Panc1 (cell line): ENCODE measurements around the gene TSEN15. TPM values are rescaled to one million over a fixed set of nuclear protein-coding genes. Genes with fewer than 3 reads are reported as not detected.

Experiments
- ATAC-seq: fragments of 200-7000 bp; cut with Tn5 transposase; 2 replicates; pipeline ENCODE4 v1.9.1; 2020; ENCODE audit warnings: mild to moderate bottlenecking, moderate library complexity
- BruUV-seq: library from RNA; stranded (reverse); fragments of 400-500 nt; replicated peaks from 2 replicates; lab custom pipeline; 2021; lab: Mats Ljungman, UMichigan
- CTCF ChIA-PET: fragments of 300-600 bp; sonication (Branson Sonifier 250); formaldehyde crosslinking; loops from one replicate; lab custom pipeline; 2022; ENCODE audit warnings: antibody characterized with exemption; lab: Charles Lee
- POLR2A ChIA-PET: fragments of 300-600 bp; sonication (Branson Sonifier 250); formaldehyde crosslinking; loops from one replicate; lab custom pipeline; 2022; ENCODE audit warnings: antibody characterized with exemption; lab: Charles Lee
- DNase-seq: peaks from one replicate; pipeline ENCODE4 v3.0.0-alpha.2; 2010; ENCODE audit warnings: low read depth, low spot score
- H3K27ac ChIP-seq: 2 replicates; pipeline ENCODE4 v1.5.1; 2011; ENCODE audit warnings: mild to moderate bottlenecking, low read length, inconsistent platforms
- H3K27me3 ChIP-seq: fragments of 200-500 bp; sonication (Bioruptor generic); 2 replicates; pipeline ENCODE4 v1.6.0; 2014; ENCODE audit warnings: low read length, inconsistent platforms; ENCODE audit not compliant: control insufficient read depth, insufficient read depth
- H3K36me3 ChIP-seq: fragments of 200-500 bp; sonication (Bioruptor generic); 2 replicates; pipeline ENCODE4 v1.5.1; 2014; ENCODE audit warnings: inconsistent platforms, mild to moderate bottlenecking, low read length, moderate library complexity; ENCODE audit not compliant: control insufficient read depth, insufficient read depth
- H3K4me1 ChIP-seq: 2 replicates; pipeline ENCODE4 v1.5.1; 2011; ENCODE audit warnings: inconsistent platforms, mild to moderate bottlenecking, low read length, moderate library complexity; ENCODE audit not compliant: control insufficient read depth, insufficient read depth
- H3K4me3 ChIP-seq, 2 experiments: 2 replicates each; pipeline ENCODE4 v1.5.1; 2011 to 2012; ENCODE audit warnings: low read depth in 2 of 2, low read length in 2 of 2, mild to moderate bottlenecking in 2 of 2, inconsistent platforms in 1 of 2, moderate library complexity in 1 of 2
- H3K9me3 ChIP-seq: fragments of 200-500 bp; sonication (Bioruptor generic); 2 replicates; pipeline ENCODE4 v1.5.1; 2014; ENCODE audit warnings: low read depth, mild to moderate bottlenecking, inconsistent platforms, low read length, moderate library complexity; ENCODE audit not compliant: control insufficient read depth, insufficient read depth
- CTCF ChIP-seq: fragments of 450-650 bp; IDR thresholded peaks from 2 replicates; pipeline ENCODE4 v1.5.1; 2017; ENCODE audit warnings: mild to moderate bottlenecking
- POLR2AphosphoS5 ChIP-seq: IDR thresholded peaks from 2 replicates; pipeline ENCODE4 v1.6.1; 2012; ENCODE audit warnings: mild to moderate bottlenecking, low read depth, low read length, moderate library complexity
- REST ChIP-seq, 2 experiments: IDR thresholded peaks; 2 replicates each; pipeline ENCODE4 v1.6.1; 2011 to 2012; ENCODE audit warnings: low read depth in 2 of 2, control low read depth in 1 of 2, low read length in 1 of 2, mild to moderate bottlenecking in 1 of 2, moderate library complexity in 1 of 2; ENCODE audit not compliant: insufficient read depth in 1 of 2
- SIN3A ChIP-seq: IDR thresholded peaks from 2 replicates; pipeline ENCODE4 v1.6.1; 2012; ENCODE audit warnings: low read depth, mild to moderate bottlenecking, low read length, moderate library complexity, borderline replicate concordance; ENCODE audit not compliant: insufficient read depth
- TCF7L2 ChIP-seq: IDR thresholded peaks from 2 replicates; pipeline ENCODE4 v1.6.1; 2011; ENCODE audit warnings: mild to moderate bottlenecking, low read depth, low read length, inconsistent platforms
- in situ Hi-C: cut with HindIII; loops from 2 replicates; pipeline ENCODE4 v1.10.0; 2016; ENCODE audit warnings: low sequenced_read_pairs, low pct_unique_long_range_greater_than_20kb
- intact Hi-C: fragments of 100-400 bp; cut with micrococcal nuclease; formaldehyde crosslinking; loops from one replicate; pipeline ENCODE4 v1.10.0; 2022; ENCODE audit not compliant: unreplicated experiment
- total RNA-seq: library from RNA; stranded (reverse); gene quantifications from one replicate; pipeline ENCODE4 v1.2.1, GENCODE V29; 2021; ENCODE audit not compliant: unreplicated experiment

Gene TSEN15
- total RNA-seq, 1 experiment from 2014 or later = 31.4 TPM

GRCh38 chr1:184085667-184086066 is 34.1 kb downstream of the TSEN15 start:
- BruUV-seq = no TSS peak
- no peak for TF ChIP-seq POLR2AphosphoS5
- TF ChIP-seq TCF7L2 = no peak
- TF ChIP-seq CTCF = no peak
- no peak for TF ChIP-seq SIN3A
- TF ChIP-seq REST (IDR thresholded peaks at IDR 0.05; ENCODE audit: insufficient read depth in 1 of 2, low read depth in 2 of 2, low read length in 1 of 2) = no peak
- no peaks in the 10 kb centered on the region for H3K27me3 ChIP-seq
- ChIA-PET POLR2A (no interaction called here), CTCF (no interaction called here)
- no peaks in the 10 kb centered on the region for H3K4me1 ChIP-seq
- no peak overlapping the region for H3K4me3 ChIP-seq
- no peak for DNase-seq
- intact Hi-C loops = no loop called here
- H3K27ac ChIP-seq = no peak overlapping the region
- in situ Hi-C loops = no loop called here
- no peak for ATAC-seq
- no peaks in the 10 kb centered on the region for H3K9me3 ChIP-seq
- H3K36me3 ChIP-seq = no peaks in the 10 kb centered on the region

- Histone ChIP-seq H3K27ac (no peak overlapping the region), H3K9me3 (no peaks in the 10 kb centered on the region), H3K4me3 (no peak overlapping the region), H3K27me3 (no peaks in the 10 kb centered on the region), H3K4me1 (no peaks in the 10 kb centered on the region), H3K36me3 (no peaks in the 10 kb centered on the region)
- TF ChIP-seq POLR2AphosphoS5 (no peak), TCF7L2 (no peak), SIN3A (no peak), REST (IDR thresholded peaks at IDR 0.05; ENCODE audit: insufficient read depth in 1 of 2, low read depth in 2 of 2, low read length in 1 of 2) (no peak), CTCF (no peak)
- intact Hi-C loops = no loop called here
- ATAC-seq (no peak), DNase-seq (no peak)
- ChIA-PET CTCF (interaction anchor here (1.1 kb wide), 1 partner anchor 19 kb away, joined by 3 read pairs; no protein-coding TSS in a partner anchor), POLR2A (no interaction called here)
- BruUV-seq = no TSS peak
- in situ Hi-C loops = no loop called here
Measured at GRCh38 chr1:184088037-184088436, 36.5 kb downstream of the TSEN15 start.
